GM12891 (cell line): ENCODE data around the gene MOSMO.
"Not testable (repeated sequence)": the region's sequence is repeated elsewhere in the genome, so short reads cannot be mapped to it uniquely, and the experiment has no call there.

ENCODE experiments used
- POLR2A ChIP-seq: IDR thresholded peaks from 2 replicates; pipeline ENCODE4 v1.6.1; 2011; ENCODE audit warnings: low read depth, low read length, control low read depth
- POLR2AphosphoS5 ChIP-seq: IDR thresholded peaks from 2 replicates; pipeline ENCODE4 v1.6.1; 2011; ENCODE audit warnings: low read depth, low read length, control low read depth

GRCh38 chr16:22002047-22002446 is 5.9 kb upstream of the MOSMO start:
- TF ChIP-seq POLR2A, POLR2AphosphoS5: not testable (repeated sequence)
